ENCODE data around the gene DCDC1. TPM values are rescaled to one million over a fixed set of nuclear protein-coding genes. Genes with fewer than 3 reads are reported as not detected.

DCDC1 gene
- total RNA-seq, 1 donor from 2014 or later = 1.6 TPM

- DNase-seq (ENCODE audit: low spot score) = no peak
Measured at GRCh38 chr11:30853439-30853838, 516.1 kb downstream of the DCDC1 start.

- DNase-seq (ENCODE audit: low spot score) = no peak
Measured at GRCh38 chr11:30852645-30853044, 516.9 kb downstream of the DCDC1 start.

GRCh38 chr11:30852091-30852490, 517.4 kb downstream of the DCDC1 start:
- DNase-seq (ENCODE audit: low spot score) = no peak

- no peak for DNase-seq (ENCODE audit: low spot score)
Measured at GRCh38 chr11:30837252-30837651, 532.3 kb downstream of the DCDC1 start.

- DNase-seq (ENCODE audit: low spot score) = no peak
Measured at GRCh38 chr11:30832831-30833230, 536.7 kb downstream of the DCDC1 start.

- DNase-seq (ENCODE audit: low spot score) = no peak
Measured at GRCh38 chr11:30830681-30831080, 538.9 kb downstream of the DCDC1 start.

GRCh38 chr11:30826911-30827310, 542.6 kb downstream of the DCDC1 start:
- no peak for DNase-seq (ENCODE audit: low spot score)

- DNase-seq (ENCODE audit: low spot score) = no peak
Measured at GRCh38 chr11:30825723-30826122, 543.8 kb downstream of the DCDC1 start.

- no peak for DNase-seq (ENCODE audit: low spot score)
Measured at GRCh38 chr11:30823119-30823518, 546.4 kb downstream of the DCDC1 start.

- DNase-seq (ENCODE audit: low spot score) = no peak
Measured at GRCh38 chr11:30821438-30821965, 548.0 kb downstream of the DCDC1 start.

GRCh38 chr11:30818721-30819120, 550.8 kb downstream of the DCDC1 start:
- DNase-seq (ENCODE audit: low spot score) = no peak

- DNase-seq (ENCODE audit: low spot score) = no peak
Measured at GRCh38 chr11:30816959-30817880, 552.3 kb downstream of the DCDC1 start.

GRCh38 chr11:30815619-30816018, 553.9 kb downstream of the DCDC1 start:
- DNase-seq (ENCODE audit: low spot score) = no peak

GRCh38 chr11:30814737-30815136, 554.8 kb downstream of the DCDC1 start:
- DNase-seq (ENCODE audit: low spot score) = no peak

Other genes starting within 250 kb of the DCDC1 start
- gene DNAJC24, start 121 bp upstream of the DCDC1 start, total RNA-seq = 16.1 TPM
- 26.5 TPM for gene IMMP1L, start 139.9 kb upstream of the DCDC1 start, total RNA-seq
- 20.6 TPM for gene ELP4, start 140.0 kb upstream of the DCDC1 start, total RNA-seq